ENCODE results near the gene ARFGEF3.
"Not testable (repeated sequence)": the region's sequence is repeated elsewhere in the genome, so short reads cannot be mapped to it uniquely, and the experiment has no call there.

ARFGEF3 gene

GRCh38 chr6:138310821-138311220 lies 149.1 kb downstream of the ARFGEF3 start:
- no peak for DNase-seq

DNA sequence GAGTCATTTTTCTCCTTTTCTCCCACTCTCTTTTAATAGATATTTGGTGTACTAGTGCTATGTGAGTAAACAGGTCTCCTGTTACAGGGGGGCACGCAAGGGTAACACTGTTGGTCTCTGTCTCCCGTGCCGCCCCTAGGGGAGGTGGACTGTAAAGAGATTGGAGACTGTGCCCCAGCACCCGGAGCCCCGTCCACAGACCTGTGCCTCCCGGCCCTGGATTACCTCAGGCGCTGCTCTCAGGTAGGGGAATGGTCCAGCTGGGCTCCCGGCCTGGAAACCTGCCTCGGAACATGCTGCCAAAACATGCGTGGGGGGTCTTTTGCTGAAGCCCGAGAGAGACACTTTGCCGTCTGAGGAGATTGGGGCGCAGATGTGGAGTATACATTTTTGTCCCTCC lies 149.5 kb downstream of the ARFGEF3 start:
- no peak for DNase-seq

DNA sequence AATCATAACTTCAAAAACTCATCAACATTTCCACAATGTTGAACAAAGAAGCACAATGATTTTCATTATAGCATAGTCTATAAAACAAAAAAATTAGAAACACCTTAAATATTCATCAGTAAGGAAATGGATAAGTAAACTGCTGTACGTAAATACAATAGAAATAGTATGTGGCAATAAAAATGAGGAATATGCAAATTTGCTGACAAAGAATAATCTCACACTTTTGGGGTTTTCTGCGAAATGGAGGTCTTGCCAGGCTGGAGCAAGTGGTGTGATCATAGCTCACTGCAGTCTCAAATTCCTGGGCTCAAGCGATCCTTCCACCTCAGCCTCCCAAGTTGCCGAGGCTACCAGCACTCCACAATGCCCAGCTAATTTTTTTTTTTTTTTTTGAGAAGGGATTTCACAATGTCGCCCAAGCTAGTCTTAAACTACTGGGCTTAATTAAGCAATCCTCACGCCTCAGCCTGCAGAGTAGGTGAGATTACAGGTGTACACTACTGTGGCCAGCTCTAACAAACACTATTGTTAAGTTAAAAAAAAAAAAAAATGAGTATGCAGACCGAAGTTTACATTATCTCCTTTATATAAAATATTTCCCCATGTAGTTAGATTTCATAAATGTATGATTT lies 157.1 kb downstream of the ARFGEF3 start:
- no peak for DNase-seq

GRCh38 chr6:138321934-138322333 lies 160.2 kb downstream of the ARFGEF3 start:
- no peak for DNase-seq

GRCh38 chr6:138323821-138324220 lies 162.1 kb downstream of the ARFGEF3 start:
- no peak for DNase-seq

- no peak for DNase-seq
Observed at GRCh38 chr6:138328210-138328609, 166.5 kb downstream of the ARFGEF3 start.

- no peak for DNase-seq
Observed at GRCh38 chr6:138330763-138331162, 169.0 kb downstream of the ARFGEF3 start.

DNA sequence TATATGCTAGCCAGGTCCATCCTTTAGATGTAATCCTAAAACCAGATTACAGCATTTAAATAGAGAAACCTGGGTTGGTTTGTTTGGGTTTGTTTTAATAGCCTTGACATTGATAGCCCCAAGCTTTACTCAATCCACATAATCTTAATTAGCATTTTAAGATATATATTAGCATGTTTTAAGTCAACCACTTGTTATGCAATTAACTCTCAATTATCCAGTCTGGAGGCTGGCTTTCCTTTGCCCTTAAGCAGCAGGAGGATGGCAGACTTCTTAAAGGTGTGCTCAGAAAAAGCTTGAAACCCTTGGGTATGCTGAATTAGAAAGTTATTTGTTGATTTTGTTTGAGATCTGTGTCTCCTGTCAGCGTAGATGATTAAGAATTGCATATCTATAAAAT lies 169.7 kb downstream of the ARFGEF3 start:
- DNase-seq, result no peak

DNA sequence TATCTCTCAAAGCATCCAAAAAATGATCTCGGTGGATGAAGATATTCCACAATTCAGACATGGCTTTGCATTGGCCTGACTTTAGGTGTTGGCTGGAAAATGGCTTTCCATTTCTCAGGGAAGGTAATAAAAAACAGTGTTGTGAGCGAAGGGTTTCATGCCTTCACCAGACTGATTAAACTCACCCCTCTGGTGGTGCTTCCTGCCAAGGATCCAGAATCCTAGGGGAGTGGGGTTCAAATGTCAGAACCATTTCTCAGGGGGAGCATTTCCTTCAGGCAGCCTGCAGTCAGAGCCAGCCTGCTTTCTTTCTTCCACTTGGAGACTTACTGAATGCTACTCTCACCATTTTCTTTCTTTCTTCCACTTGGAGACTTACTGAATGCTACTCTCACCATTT lies 170.2 kb downstream of the ARFGEF3 start:
- no peak for DNase-seq

DNA sequence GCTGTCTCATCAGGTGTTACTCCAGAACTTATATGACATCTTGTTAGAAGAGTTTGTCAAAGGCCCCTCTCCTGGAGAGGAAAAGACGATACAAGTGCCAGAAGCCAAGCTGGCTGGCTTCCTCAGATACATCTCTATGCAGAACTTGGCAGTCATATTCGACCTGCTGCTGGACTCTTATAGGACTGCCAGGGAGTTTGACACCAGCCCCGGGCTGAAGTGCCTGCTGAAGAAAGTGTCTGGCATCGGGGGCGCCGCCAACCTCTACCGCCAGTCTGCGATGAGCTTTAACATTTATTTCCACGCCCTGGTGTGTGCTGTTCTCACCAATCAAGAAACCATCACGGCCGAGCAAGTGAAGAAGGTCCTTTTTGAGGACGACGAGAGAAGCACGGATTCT lies 172.3 kb downstream of the ARFGEF3 start:
- DNase-seq, result no peak

DNA sequence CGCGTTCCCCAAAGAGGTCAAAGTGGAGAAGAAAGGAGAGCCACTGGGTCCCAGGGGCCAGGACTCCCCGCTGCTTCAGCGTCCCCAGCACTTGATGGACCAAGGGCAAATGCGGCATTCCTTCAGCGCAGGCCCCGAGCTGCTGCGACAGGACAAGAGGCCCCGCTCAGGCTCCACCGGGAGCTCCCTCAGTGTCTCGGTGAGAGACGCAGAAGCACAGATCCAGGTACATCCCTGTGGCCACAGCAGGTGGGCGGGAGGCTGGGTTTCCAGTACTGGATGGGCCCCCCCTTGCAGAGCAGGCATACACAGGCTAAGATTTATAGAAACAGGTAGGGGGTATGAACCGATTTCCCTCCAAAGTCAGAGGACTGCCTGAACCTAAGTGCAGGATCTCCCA lies 173.2 kb downstream of the ARFGEF3 start:
- DNase-seq, result no peak

- no peak for DNase-seq
Observed at GRCh38 chr6:138336221-138336620, 174.5 kb downstream of the ARFGEF3 start.

DNA sequence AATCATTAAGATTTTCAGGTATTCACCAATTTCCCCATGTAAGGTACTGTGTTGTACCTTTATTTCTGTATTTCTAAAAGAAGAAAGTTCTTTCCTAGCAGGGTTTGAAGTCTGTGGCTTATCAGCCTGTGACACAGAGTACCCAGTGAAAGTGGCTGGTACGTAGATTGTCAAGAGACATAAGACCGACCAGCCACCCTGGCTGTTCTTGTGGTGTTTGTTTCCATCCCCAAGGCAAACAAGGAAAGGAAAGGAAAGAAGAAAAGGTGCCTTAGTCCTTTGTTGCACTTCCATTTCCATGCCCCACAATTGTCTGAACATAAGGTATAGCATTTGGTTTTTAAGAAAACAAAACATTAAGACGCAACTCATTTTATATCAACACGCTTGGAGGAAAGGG lies 175.3 kb downstream of the ARFGEF3 start:
- no peak for DNase-seq

DNA sequence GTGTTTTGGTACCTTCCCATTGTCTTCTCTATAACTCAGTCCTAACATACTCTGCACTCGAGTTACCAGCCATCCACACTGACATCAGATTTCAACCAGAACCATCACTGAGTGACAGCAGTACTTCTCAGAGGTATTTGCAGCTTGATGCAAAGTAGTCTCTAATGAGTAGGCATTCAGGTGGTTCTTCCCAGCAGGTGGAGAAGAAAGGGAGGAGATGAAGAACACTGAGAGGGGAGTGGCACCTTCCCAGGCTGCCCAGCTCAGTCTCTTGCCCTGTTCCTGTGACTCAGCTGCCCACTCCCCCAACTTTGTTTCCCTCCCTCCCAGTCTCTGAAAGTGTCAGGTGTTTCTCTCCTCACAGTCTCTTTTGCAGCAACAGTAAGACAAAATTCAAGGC lies 177.3 kb downstream of the ARFGEF3 start:
- no peak for DNase-seq

GRCh38 chr6:138341176-138341575 lies 179.4 kb downstream of the ARFGEF3 start:
- no peak for DNase-seq

GRCh38 chr6:138343112-138343511 lies 181.4 kb downstream of the ARFGEF3 start:
- no peak for DNase-seq

- DNase-seq, result no peak
Observed at GRCh38 chr6:138345565-138346285, 184.0 kb downstream of the ARFGEF3 start.

DNA sequence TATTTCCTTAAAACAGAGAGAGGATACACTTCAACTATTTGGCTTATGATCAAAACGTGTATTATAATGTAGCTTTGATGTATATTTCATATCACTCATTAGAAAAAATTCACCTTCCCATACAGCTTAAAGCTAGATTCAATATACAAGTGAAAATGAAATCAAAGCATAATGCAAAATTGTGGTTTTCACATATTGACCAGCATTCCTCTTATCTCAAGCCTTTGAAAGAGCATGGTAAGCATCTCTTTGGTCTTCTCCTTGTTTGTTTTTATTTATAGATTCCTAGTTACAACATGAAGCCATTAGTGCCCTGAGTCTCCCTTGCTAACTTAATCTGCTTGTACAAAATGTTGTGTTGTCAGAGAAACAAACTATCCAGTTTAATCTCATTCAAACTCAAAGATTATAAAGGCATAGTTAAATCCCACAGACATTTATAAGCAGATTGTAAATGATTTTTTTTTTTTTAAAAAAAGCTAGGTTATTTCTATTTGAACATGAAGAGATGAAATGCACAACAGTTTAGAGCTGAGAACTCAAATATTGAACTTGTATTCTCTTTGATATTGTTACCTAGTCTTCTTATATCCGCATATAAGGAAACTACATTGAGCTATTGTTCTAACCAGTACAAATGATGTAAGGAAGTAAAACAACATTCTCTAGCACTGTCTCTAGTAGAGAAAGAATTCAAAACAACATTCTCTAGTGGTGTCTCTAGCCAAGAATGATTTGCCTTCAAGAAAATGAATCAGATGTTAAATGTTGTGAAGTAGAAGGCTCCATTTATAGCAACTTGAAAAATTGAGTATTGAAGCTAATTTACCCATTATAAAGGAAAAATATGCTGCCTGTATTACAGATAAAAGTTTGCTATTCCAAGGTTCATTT lies 184.8 kb downstream of the ARFGEF3 start:
- no peak for DNase-seq

GRCh38 chr6:138347864-138348263 lies 186.1 kb downstream of the ARFGEF3 start:
- no peak for DNase-seq

GRCh38 chr6:138349891-138350290 lies 188.2 kb downstream of the ARFGEF3 start:
- no peak for DNase-seq

DNA sequence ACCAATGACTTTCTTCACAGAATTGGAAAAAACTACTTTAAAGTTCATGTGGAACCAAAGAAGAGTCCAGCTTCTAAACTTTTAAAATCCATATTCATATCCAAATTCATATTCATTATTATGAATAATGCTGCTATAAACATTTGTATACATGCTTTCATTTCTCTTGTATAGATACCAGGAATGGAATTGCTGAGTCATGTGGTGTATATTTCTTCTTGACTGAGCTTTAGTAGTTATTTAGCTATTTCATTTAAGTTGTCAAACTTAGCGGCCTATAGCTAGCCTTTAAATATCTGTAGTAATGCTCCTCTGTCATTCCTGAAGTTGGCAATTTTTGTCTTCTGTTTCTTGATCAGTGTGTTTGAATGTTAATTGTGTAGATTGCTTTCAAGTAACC lies 196.2 kb downstream of the ARFGEF3 start:
- no peak for DNase-seq

GRCh38 chr6:138368684-138369083 lies 206.9 kb downstream of the ARFGEF3 start:
- DNase-seq, result not testable (repeated sequence)

GRCh38 chr6:138370631-138371451 lies 209.1 kb downstream of the ARFGEF3 start:
- DNase-seq, result no peak

Data from NCI-H524 (cell line).